K562 (cell line): Measurements from ENCODE around the gene ID1. TPM values are rescaled to one million over a fixed set of nuclear protein-coding genes. Genes with fewer than 3 reads are reported as not detected.
A peak's percentile ranks its signal among the peaks of the same experiment; 100 is the strongest.

ENCODE experiments used
- BHLHE40 ChIP-seq: IDR thresholded peaks from 2 replicates; pipeline ENCODE4 v1.6.1; 2011; ENCODE audit warnings: low read length, improper control_type of control experiment
- BRF2 ChIP-seq: IDR thresholded peaks from 3 replicates; pipeline ENCODE4 v1.6.1; 2011; ENCODE audit warnings: borderline replicate concordance, mild to moderate bottlenecking; ENCODE audit not compliant: insufficient read length, insufficient read depth
- CEBPG ChIP-seq, 3 experiments: fragments of 200-800 bp in 1 of 3; sonication (Bioruptor generic) in 1 of 3; sonication (generic) in 1 of 3; formaldehyde crosslinking in 1 of 3; IDR thresholded peaks in 2 of 3; conservative IDR thresholded peaks in 1 of 3; 2 replicates each; pipeline versions ENCODE4 v1.6.1 to v1.8.0; 2016 to 2022; ENCODE audit warnings: missing compliant biosample characterization in 2 of 3, missing genetic modification characterization in 2 of 3, mild to moderate bottlenecking in 1 of 3, missing genetic modification reagents in 1 of 3
- CREBBP ChIP-seq: IDR thresholded peaks from one replicate; pipeline ENCODE4 v1.6.1; 2012; ENCODE audit warnings: low read depth, mild to moderate bottlenecking, control low read depth, inconsistent platforms, low read length
- DPF2 ChIP-seq: fragments of 450-650 bp; IDR thresholded peaks from 2 replicates; pipeline ENCODE4 v1.6.1; 2016
- E2F3 ChIP-seq: fragments of 250-450 bp; sonication (Bioruptor Pico); IDR thresholded peaks from 2 replicates; pipeline ENCODE4 v1.4.0; 2020; ENCODE audit warnings: mild to moderate bottlenecking
- ETV6 ChIP-seq, 3 experiments: fragments of 150-350 bp in 1 of 3; sonication (generic) in 1 of 3; formaldehyde crosslinking in 1 of 3; IDR thresholded peaks; 2 replicates each; pipeline versions ENCODE4 v1.6.1 to v1.8.0; 2014 to 2022; ENCODE audit warnings: borderline replicate concordance in 2 of 3, low read depth in 2 of 3, antibody characterized with exemption in 1 of 3, low read length in 1 of 3, mild to moderate bottlenecking in 1 of 3, missing genetic modification reagents in 1 of 3
- JUN ChIP-seq, 2 experiments: sonication (generic) in 1 of 2; formaldehyde crosslinking in 1 of 2; IDR thresholded peaks; 2 replicates each; pipeline versions ENCODE4 v1.6.1 to v1.8.0; 2012 to 2022; ENCODE audit warnings: borderline replicate concordance in 2 of 2, mild to moderate bottlenecking in 2 of 2, improper control_type of control experiment in 1 of 2, low read depth in 1 of 2, low read length in 1 of 2, missing genetic modification reagents in 1 of 2
- KDM1A ChIP-seq, 2 experiments: fragments of 450-650 bp; IDR thresholded peaks; 2 replicates each; pipeline ENCODE4 v1.6.1; 2016; ENCODE audit warnings: mild to moderate bottlenecking in 2 of 2
- KDM2B ChIP-seq: fragments of 250-450 bp; sonication (Bioruptor Pico); IDR thresholded peaks from 2 replicates; pipeline ENCODE4 v1.8.0; 2021; ENCODE audit warnings: mild to moderate bottlenecking, moderate library complexity
- PREB ChIP-seq: sonication (generic); formaldehyde crosslinking; IDR thresholded peaks from 2 replicates; pipeline ENCODE4 v1.8.1; 2023; ENCODE audit warnings: mild to moderate bottlenecking, missing genetic modification reagents
- RNF2 ChIP-seq: sonication (generic); IDR thresholded peaks from 2 replicates; pipeline ENCODE4 v1.6.1; 2016
- SLC30A9 ChIP-seq: fragments of 250-450 bp; sonication (Bioruptor Pico); IDR thresholded peaks from 2 replicates; pipeline ENCODE4 v1.8.0; 2022; ENCODE audit warnings: mild to moderate bottlenecking, moderate library complexity
- SP2 ChIP-seq: IDR thresholded peaks from 2 replicates; pipeline ENCODE4 v1.6.1; 2011; ENCODE audit warnings: mild to moderate bottlenecking, low read depth, low read length, moderate library complexity; ENCODE audit not compliant: poor library complexity, severe bottlenecking; ENCODE audit errors: extremely low read depth
- STAT6 ChIP-seq: sonication (generic); formaldehyde crosslinking; IDR thresholded peaks from 2 replicates; pipeline ENCODE4 v1.8.1; 2023; ENCODE audit warnings: mild to moderate bottlenecking, missing genetic modification reagents
- TBP ChIP-seq: optimal IDR thresholded peaks from 2 replicates; pipeline ENCODE3; 2011; ENCODE audit warnings: low read depth, low read length, improper control_type of control experiment
- TEAD4 ChIP-seq, 2 experiments: sonication (generic) in 1 of 2; formaldehyde crosslinking in 1 of 2; IDR thresholded peaks; 2 replicates each; pipeline versions ENCODE4 v1.6.1 to v1.8.0; 2012 to 2022; ENCODE audit warnings: borderline replicate concordance in 1 of 2, inconsistent platforms in 1 of 2, low read length in 1 of 2, mild to moderate bottlenecking in 1 of 2, missing genetic modification reagents in 1 of 2
- VEZF1 ChIP-seq: fragments of 200-800 bp; sonication (Bioruptor generic); IDR thresholded peaks from 2 replicates; pipeline ENCODE4 v1.6.1; 2017; ENCODE audit warnings: missing genetic modification characterization, missing compliant biosample characterization
- polyA plus RNA-seq, 8 experiments: library from polyadenylated mRNA; depleted of rRNA in 4 of 8; stranded (reverse) in 5 of 8; unstranded in 3 of 8; fragments of >200 nt; fragmentation: Nextera tagmentation in 2 of 8; fragmentation: Illumina TruSeq in 1 of 8; extraction: Ambion mirVana in 2 of 8; extraction: Trizol in 1 of 8; gene quantifications; 2 replicates each; pipeline versions ENCODE4 v1.2.1 to v1.2.3, GENCODE V29; 2011 to 2014; ENCODE audit warnings: inconsistent platforms in 1 of 8, missing spikeins in 1 of 8
- total RNA-seq, 7 experiments: library from RNA; depleted of rRNA in 6 of 7; stranded (reverse); fragments of >200 nt in 6 of 7; fragmentation: Illumina TruSeq in 2 of 7; extraction: Trizol in 2 of 7; gene quantifications; 2 replicates each; pipeline versions ENCODE4 v1.2.1 to v1.2.3, GENCODE V29; 2011 to 2021; ENCODE audit warnings: low replicate concordance in 1 of 7

Gene ID1
- total and polyA plus RNA-seq, 9 of the 15 experiments (the other 6 are each of a cell fraction or from before 2014, with no cell fraction given) = 1.4 to 358 (median 65.0) TPM

GRCh38 chr20:31605031-31605901 is at the start of gene ID1 (continued):
- TF ChIP-seq JUN (IDR thresholded peaks at IDR 0.05; ENCODE audit: borderline replicate concordance, low read depth, low read length) = peak; percentile 47; the same call in 1 of the 2 replicates
- no peak for TF ChIP-seq JUN (CRISPR knock-in tag; IDR thresholded peaks at IDR 0.05; ENCODE audit: borderline replicate concordance)
- TF ChIP-seq PREB (CRISPR knock-in tag) = peak; percentile 85; the same call in 1 of the 2 replicates
- TF ChIP-seq BRF2 = no peak
- no peak for TF ChIP-seq CREBBP
- TF ChIP-seq TBP = peak; percentile 99
- TF ChIP-seq SLC30A9 (CRISPR knock-in tag) = no peak
- no peak; the same call in 1 of the 2 replicates for TF ChIP-seq DPF2
- peak; percentile 29; the same call in 1 of the 2 replicates for TF ChIP-seq VEZF1
- 0 out of 2 replicates have a peak, but pooled peaks have one; percentile 14 for TF ChIP-seq CEBPG (CRISPR knock-in tag; IDR thresholded peaks at IDR 0.05)
- no peak for TF ChIP-seq CEBPG (tag; conservative IDR thresholded peaks at IDR 0.05 in 1 of 2, IDR thresholded peaks at IDR 0.05 in 1 of 2)
- no peak for TF ChIP-seq KDM1A (IDR thresholded peaks at IDR 0.05)
- TF ChIP-seq BHLHE40 = peak; percentile 41
- TF ChIP-seq TEAD4 (IDR thresholded peaks at IDR 0.05; ENCODE audit: low read length) = 0 out of 2 replicates have a peak, but pooled peaks have one; percentile 43
- no peak for TF ChIP-seq TEAD4 (CRISPR knock-in tag; IDR thresholded peaks at IDR 0.05; ENCODE audit: borderline replicate concordance)
- TF ChIP-seq SP2 = no peak
- peak; percentile 81; the same call in 1 of the 2 replicates for TF ChIP-seq RNF2
- TF ChIP-seq E2F3 (CRISPR knock-in tag) = no peak
- peak; percentile 91; the same call in 1 of the 2 replicates for TF ChIP-seq KDM2B (CRISPR knock-in tag)
- TF ChIP-seq ETV6 (IDR thresholded peaks at IDR 0.05; ENCODE audit: borderline replicate concordance in 1 of 2, low read depth in 2 of 2, low read length in 1 of 2) = no peak
- TF ChIP-seq ETV6 (CRISPR knock-in tag; IDR thresholded peaks at IDR 0.05; ENCODE audit: borderline replicate concordance) = peak; percentile 25; the same call in 1 of the 2 replicates
- TF ChIP-seq STAT6 (CRISPR knock-in tag) = peak; percentile 92; the same call in 1 of the 2 replicates
